K562 (cell line): Measurements from ENCODE around the gene USP11.

Source experiments
- BACH1 ChIP-seq: fragments of 200-800 bp; sonication (Bioruptor generic); IDR thresholded peaks from 2 replicates; pipeline ENCODE4 v1.6.1; 2016; ENCODE audit warnings: missing genetic modification characterization, missing compliant biosample characterization
- CHD2 ChIP-seq: IDR thresholded peaks from 2 replicates; pipeline ENCODE4 v1.6.1; 2011; ENCODE audit warnings: low read depth, low read length
- HDGF ChIP-seq: fragments of 450-650 bp; IDR thresholded peaks from 2 replicates; pipeline ENCODE4 v1.6.1; 2016
- NFYB ChIP-seq: IDR thresholded peaks from 2 replicates; pipeline ENCODE4 v1.6.1; 2011; ENCODE audit warnings: mild to moderate bottlenecking, moderate library complexity; ENCODE audit not compliant: insufficient read length; ENCODE audit errors: extremely low read depth
- TF ChIP-seq, protein P1 (sequence below), 3 experiments: IDR thresholded peaks in 2 of 3; conservative IDR thresholded peaks in 1 of 3; 2 replicates each; pipeline ENCODE4 v1.5.1; 2011 to 2012; ENCODE audit warnings: low read length in 3 of 3, mild to moderate bottlenecking in 3 of 3, control low read depth in 2 of 3, improper control_type of control experiment in 1 of 3, inconsistent platforms in 1 of 3, low read depth in 1 of 3, mixed read lengths in 1 of 3, moderate library complexity in 1 of 3; ENCODE audit not compliant: insufficient read depth in 2 of 3
- TF ChIP-seq, protein P2 (sequence below): sonication (generic); formaldehyde crosslinking; IDR thresholded peaks from 2 replicates; pipeline ENCODE4 v1.8.1; 2023; ENCODE audit warnings: missing genetic modification reagents, mild to moderate bottlenecking, borderline replicate concordance
- TF ChIP-seq, protein P3 (sequence below): IDR thresholded peaks from 2 replicates; pipeline ENCODE4 v1.6.1; 2016; ENCODE audit warnings: missing genetic modification characterization, missing compliant biosample characterization

DNA sequence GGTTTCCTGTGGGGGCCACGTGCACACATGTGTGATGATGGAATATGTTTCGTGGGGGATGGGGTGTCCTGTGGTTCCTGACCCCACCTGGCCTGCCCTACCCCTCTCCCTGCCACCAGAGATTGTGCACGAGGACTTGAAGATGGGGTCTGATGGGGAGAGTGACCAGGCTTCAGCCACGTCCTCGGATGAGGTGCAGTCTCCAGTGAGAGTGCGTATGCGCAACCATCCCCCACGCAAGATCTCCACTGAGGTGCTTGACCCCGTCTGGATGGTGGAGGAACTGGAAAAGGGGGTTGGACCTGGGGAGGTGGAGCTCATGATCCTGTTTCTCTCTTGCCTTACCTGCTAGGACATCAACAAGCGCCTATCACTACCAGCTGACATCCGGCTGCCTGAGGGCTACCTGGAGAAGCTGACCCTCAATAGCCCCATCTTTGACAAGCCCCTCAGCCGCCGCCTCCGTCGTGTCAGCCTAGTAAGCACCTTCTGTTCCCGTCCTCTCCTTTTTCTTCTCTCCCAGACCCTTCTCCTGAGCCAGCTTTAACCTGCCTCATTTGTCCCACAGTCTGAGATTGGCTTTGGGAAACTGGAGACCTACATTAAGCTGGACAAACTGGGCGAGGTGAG lies 8.4 kb upstream of the USP11 start:
- TF ChIP-seq HDGF (no peak), NFYB (no peak), CHD2 (no peak), BACH1 (no peak)
- TF ChIP-seq, protein P1, sequence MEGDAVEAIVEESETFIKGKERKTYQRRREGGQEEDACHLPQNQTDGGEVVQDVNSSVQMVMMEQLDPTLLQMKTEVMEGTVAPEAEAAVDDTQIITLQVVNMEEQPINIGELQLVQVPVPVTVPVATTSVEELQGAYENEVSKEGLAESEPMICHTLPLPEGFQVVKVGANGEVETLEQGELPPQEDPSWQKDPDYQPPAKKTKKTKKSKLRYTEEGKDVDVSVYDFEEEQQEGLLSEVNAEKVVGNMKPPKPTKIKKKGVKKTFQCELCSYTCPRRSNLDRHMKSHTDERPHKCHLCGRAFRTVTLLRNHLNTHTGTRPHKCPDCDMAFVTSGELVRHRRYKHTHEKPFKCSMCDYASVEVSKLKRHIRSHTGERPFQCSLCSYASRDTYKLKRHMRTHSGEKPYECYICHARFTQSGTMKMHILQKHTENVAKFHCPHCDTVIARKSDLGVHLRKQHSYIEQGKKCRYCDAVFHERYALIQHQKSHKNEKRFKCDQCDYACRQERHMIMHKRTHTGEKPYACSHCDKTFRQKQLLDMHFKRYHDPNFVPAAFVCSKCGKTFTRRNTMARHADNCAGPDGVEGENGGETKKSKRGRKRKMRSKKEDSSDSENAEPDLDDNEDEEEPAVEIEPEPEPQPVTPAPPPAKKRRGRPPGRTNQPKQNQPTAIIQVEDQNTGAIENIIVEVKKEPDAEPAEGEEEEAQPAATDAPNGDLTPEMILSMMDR (IDR thresholded peaks at IDR 0.05 in 2 of 3, conservative IDR thresholded peaks at IDR 0.05 in 1 of 3; ENCODE audit: insufficient read depth in 2 of 3, low read depth in 1 of 3, low read length in 3 of 3): no peak
- TF ChIP-seq, protein P2, sequence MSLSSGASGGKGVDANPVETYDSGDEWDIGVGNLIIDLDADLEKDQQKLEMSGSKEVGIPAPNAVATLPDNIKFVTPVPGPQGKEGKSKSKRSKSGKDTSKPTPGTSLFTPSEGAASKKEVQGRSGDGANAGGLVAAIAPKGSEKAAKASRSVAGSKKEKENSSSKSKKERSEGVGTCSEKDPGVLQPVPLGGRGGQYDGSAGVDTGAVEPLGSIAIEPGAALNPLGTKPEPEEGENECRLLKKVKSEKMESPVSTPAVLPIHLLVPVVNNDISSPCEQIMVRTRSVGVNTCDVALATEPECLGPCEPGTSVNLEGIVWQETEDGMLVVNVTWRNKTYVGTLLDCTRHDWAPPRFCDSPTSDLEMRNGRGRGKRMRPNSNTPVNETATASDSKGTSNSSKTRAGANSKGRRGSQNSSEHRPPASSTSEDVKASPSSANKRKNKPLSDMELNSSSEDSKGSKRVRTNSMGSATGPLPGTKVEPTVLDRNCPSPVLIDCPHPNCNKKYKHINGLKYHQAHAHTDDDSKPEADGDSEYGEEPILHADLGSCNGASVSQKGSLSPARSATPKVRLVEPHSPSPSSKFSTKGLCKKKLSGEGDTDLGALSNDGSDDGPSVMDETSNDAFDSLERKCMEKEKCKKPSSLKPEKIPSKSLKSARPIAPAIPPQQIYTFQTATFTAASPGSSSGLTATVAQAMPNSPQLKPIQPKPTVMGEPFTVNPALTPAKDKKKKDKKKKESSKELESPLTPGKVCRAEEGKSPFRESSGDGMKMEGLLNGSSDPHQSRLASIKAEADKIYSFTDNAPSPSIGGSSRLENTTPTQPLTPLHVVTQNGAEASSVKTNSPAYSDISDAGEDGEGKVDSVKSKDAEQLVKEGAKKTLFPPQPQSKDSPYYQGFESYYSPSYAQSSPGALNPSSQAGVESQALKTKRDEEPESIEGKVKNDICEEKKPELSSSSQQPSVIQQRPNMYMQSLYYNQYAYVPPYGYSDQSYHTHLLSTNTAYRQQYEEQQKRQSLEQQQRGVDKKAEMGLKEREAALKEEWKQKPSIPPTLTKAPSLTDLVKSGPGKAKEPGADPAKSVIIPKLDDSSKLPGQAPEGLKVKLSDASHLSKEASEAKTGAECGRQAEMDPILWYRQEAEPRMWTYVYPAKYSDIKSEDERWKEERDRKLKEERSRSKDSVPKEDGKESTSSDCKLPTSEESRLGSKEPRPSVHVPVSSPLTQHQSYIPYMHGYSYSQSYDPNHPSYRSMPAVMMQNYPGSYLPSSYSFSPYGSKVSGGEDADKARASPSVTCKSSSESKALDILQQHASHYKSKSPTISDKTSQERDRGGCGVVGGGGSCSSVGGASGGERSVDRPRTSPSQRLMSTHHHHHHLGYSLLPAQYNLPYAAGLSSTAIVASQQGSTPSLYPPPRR (CRISPR knock-in tag): no peak
- TF ChIP-seq, protein P3, sequence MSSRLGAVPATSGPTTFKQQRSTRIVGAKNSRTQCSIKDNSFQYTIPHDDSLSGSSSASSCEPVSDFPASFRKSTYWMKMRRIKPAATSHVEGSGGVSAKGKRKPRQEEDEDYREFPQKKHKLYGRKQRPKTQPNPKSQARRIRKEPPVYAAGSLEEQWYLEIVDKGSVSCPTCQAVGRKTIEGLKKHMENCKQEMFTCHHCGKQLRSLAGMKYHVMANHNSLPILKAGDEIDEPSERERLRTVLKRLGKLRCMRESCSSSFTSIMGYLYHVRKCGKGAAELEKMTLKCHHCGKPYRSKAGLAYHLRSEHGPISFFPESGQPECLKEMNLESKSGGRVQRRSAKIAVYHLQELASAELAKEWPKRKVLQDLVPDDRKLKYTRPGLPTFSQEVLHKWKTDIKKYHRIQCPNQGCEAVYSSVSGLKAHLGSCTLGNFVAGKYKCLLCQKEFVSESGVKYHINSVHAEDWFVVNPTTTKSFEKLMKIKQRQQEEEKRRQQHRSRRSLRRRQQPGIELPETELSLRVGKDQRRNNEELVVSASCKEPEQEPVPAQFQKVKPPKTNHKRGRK (tag): no peak
